ENCODE data around the gene DCST2.

DCST2 gene

GRCh38 chr1:155022136-155022926 lies 11.2 kb downstream of the DCST2 start:
- Histone ChIP-seq H3K27ac (ENCODE audit: low read depth, low read length) (no peak overlapping the region), H3K4me3 (ENCODE audit: low read depth, low read length) (no peak overlapping the region), H3K36me3 (ENCODE audit: control insufficient read depth, insufficient read depth, low read length) (no peaks in the 10 kb centered on the region), H3K4me1 (ENCODE audit: control insufficient read depth, insufficient read depth, low read length) (peaks cover 12% of the 10 kb centered on the region), H3K27me3 (ENCODE audit: control insufficient read depth, insufficient read depth, low read length) (no peaks in the 10 kb centered on the region), H3K9me3 (ENCODE audit: control insufficient read depth, insufficient read depth, low read depth, low read length) (no peaks in the 10 kb centered on the region), H3K9ac (ENCODE audit: low read length) (no peak overlapping the region)

- Histone ChIP-seq H3K27me3 (ENCODE audit: control insufficient read depth, insufficient read depth, low read length) (no peaks in the 10 kb centered on the region), H3K4me1 (ENCODE audit: control insufficient read depth, insufficient read depth, low read length) (peaks cover 12% of the 10 kb centered on the region), H3K9me3 (ENCODE audit: control insufficient read depth, insufficient read depth, low read depth, low read length) (no peaks in the 10 kb centered on the region), H3K27ac (ENCODE audit: low read depth, low read length) (no peak overlapping the region), H3K4me3 (ENCODE audit: low read depth, low read length) (no peak overlapping the region), H3K9ac (ENCODE audit: low read length) (no peak overlapping the region), H3K36me3 (ENCODE audit: control insufficient read depth, insufficient read depth, low read length) (peaks cover 17% of the 10 kb centered on the region)
Measured at GRCh38 chr1:155019377-155020245, 14.0 kb downstream of the DCST2 start.

GRCh38 chr1:155018617-155019348 lies 14.8 kb downstream of the DCST2 start:
- Histone ChIP-seq H3K9ac (ENCODE audit: low read length) (no peak overlapping the region), H3K36me3 (ENCODE audit: control insufficient read depth, insufficient read depth, low read length) (peaks cover 26% of the 10 kb centered on the region), H3K9me3 (ENCODE audit: control insufficient read depth, insufficient read depth, low read depth, low read length) (no peaks in the 10 kb centered on the region), H3K27ac (ENCODE audit: low read depth, low read length) (no peak overlapping the region), H3K4me1 (ENCODE audit: control insufficient read depth, insufficient read depth, low read length) (peaks cover 12% of the 10 kb centered on the region), H3K27me3 (ENCODE audit: control insufficient read depth, insufficient read depth, low read length) (no peaks in the 10 kb centered on the region), H3K4me3 (ENCODE audit: low read depth, low read length) (no peak overlapping the region)

- no peaks in the 10 kb centered on the region for H3K9me3 ChIP-seq (ENCODE audit: control insufficient read depth, insufficient read depth, low read depth, low read length)
- H3K27me3 ChIP-seq (ENCODE audit: control insufficient read depth, insufficient read depth, low read length) = no peaks in the 10 kb centered on the region
- H3K27ac ChIP-seq (ENCODE audit: low read depth, low read length) = no peak overlapping the region
- peak overlapping the region; percentile 62 for H3K4me3 ChIP-seq (ENCODE audit: low read depth, low read length)
- H3K9ac ChIP-seq (ENCODE audit: low read length) = peak overlapping the region; percentile 30
- H3K4me1 ChIP-seq (ENCODE audit: control insufficient read depth, insufficient read depth, low read length) = peaks cover 15% of the 10 kb centered on the region
- peaks cover 27% of the 10 kb centered on the region for H3K36me3 ChIP-seq (ENCODE audit: control insufficient read depth, insufficient read depth, low read length)
Measured at GRCh38 chr1:155017946-155018316, 15.7 kb downstream of the DCST2 start.

DNA sequence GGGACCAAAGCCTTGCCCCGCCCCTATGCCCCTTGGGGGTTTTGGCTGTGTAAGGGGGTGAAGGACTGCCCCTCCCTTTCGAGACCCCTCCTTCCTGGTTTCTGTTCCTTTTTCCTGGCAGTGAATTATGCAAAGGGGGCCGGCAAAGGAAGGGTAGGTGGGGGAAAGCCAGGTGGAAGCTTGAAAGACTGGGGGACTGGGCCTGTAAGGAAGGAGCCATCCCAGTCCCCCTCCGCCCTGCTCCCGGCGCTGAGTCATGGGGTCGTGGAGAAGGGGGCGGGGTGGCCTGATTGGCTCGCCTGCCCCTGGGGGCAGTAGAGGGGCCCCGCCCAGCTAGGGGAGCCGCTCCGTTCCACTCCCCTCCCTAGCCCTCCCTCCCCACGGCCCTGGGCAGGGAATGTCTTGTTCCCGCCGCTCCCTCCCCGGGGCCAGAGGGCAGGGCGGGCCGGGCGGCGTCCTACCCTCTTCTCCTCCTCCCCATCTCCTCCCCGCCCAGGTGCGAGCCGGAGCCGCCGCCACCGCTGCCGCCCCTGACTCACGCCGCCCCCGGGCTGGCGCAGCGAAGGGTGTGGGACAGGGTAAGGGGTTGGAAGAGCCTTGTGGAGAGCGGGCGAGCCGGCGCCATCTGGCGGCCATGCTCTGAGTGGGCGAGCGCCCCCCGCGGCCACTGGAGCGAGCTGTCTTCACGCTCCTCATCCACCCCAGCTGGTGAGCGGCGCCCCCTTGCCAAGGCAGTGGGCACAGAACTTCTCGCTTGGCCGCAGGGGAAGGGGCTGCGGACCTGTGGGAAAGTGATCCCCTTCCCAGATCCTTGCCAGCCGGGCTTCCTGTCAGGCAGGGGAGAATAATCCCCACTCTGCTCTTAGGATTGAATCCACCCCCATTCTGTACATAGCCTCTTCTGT lies 16.3 kb downstream of the DCST2 start:
- H3K4me3 ChIP-seq (ENCODE audit: low read depth, low read length) = peak overlapping the region; percentile 62
- no peaks in the 10 kb centered on the region for H3K27me3 ChIP-seq (ENCODE audit: control insufficient read depth, insufficient read depth, low read length)
- peak overlapping the region; percentile 47 for H3K9ac ChIP-seq (ENCODE audit: low read length)
- H3K27ac ChIP-seq (ENCODE audit: low read depth, low read length) = peak overlapping the region; percentile 75; the same call in 1 of the 2 replicates
- no peaks in the 10 kb centered on the region for H3K9me3 ChIP-seq (ENCODE audit: control insufficient read depth, insufficient read depth, low read depth, low read length)
- H3K36me3 ChIP-seq (ENCODE audit: control insufficient read depth, insufficient read depth, low read length) = peaks cover 27% of the 10 kb centered on the region
- peaks cover 21% of the 10 kb centered on the region for H3K4me1 ChIP-seq (ENCODE audit: control insufficient read depth, insufficient read depth, low read length)

GRCh38 chr1:155016231-155016831 lies 17.2 kb downstream of the DCST2 start:
- Histone ChIP-seq H3K4me3 (ENCODE audit: low read depth, low read length) (0 out of 2 replicates have a peak overlapping the region, but pooled peaks have one; percentile 62), H3K9me3 (ENCODE audit: control insufficient read depth, insufficient read depth, low read depth, low read length) (no peaks in the 10 kb centered on the region), H3K27ac (ENCODE audit: low read depth, low read length) (peak overlapping the region; percentile 75; the same call in 1 of the 2 replicates), H3K36me3 (ENCODE audit: control insufficient read depth, insufficient read depth, low read length) (peaks cover 27% of the 10 kb centered on the region), H3K27me3 (ENCODE audit: control insufficient read depth, insufficient read depth, low read length) (no peaks in the 10 kb centered on the region), H3K4me1 (ENCODE audit: control insufficient read depth, insufficient read depth, low read length) (peaks cover 30% of the 10 kb centered on the region), H3K9ac (ENCODE audit: low read length) (no peak overlapping the region)

- Histone ChIP-seq H3K27ac (ENCODE audit: low read depth, low read length) (no peak overlapping the region), H3K36me3 (ENCODE audit: control insufficient read depth, insufficient read depth, low read length) (peaks cover 27% of the 10 kb centered on the region), H3K27me3 (ENCODE audit: control insufficient read depth, insufficient read depth, low read length) (no peaks in the 10 kb centered on the region), H3K9me3 (ENCODE audit: control insufficient read depth, insufficient read depth, low read depth, low read length) (no peaks in the 10 kb centered on the region), H3K4me1 (ENCODE audit: control insufficient read depth, insufficient read depth, low read length) (peaks cover 30% of the 10 kb centered on the region), H3K4me3 (ENCODE audit: low read depth, low read length) (no peak overlapping the region), H3K9ac (ENCODE audit: low read length) (no peak overlapping the region)
Measured at GRCh38 chr1:155015527-155016230, 17.9 kb downstream of the DCST2 start.

GRCh38 chr1:155014709-155015508 lies 18.7 kb downstream of the DCST2 start:
- no peaks in the 10 kb centered on the region for H3K27me3 ChIP-seq (ENCODE audit: control insufficient read depth, insufficient read depth, low read length)
- peaks cover 33% of the 10 kb centered on the region for H3K4me1 ChIP-seq (ENCODE audit: control insufficient read depth, insufficient read depth, low read length)
- H3K4me3 ChIP-seq (ENCODE audit: low read depth, low read length) = no peak overlapping the region
- H3K27ac ChIP-seq (ENCODE audit: low read depth, low read length) = no peak overlapping the region
- no peak overlapping the region for H3K9ac ChIP-seq (ENCODE audit: low read length)
- H3K36me3 ChIP-seq (ENCODE audit: control insufficient read depth, insufficient read depth, low read length) = peaks cover 27% of the 10 kb centered on the region
- no peaks in the 10 kb centered on the region for H3K9me3 ChIP-seq (ENCODE audit: control insufficient read depth, insufficient read depth, low read depth, low read length)

DNA sequence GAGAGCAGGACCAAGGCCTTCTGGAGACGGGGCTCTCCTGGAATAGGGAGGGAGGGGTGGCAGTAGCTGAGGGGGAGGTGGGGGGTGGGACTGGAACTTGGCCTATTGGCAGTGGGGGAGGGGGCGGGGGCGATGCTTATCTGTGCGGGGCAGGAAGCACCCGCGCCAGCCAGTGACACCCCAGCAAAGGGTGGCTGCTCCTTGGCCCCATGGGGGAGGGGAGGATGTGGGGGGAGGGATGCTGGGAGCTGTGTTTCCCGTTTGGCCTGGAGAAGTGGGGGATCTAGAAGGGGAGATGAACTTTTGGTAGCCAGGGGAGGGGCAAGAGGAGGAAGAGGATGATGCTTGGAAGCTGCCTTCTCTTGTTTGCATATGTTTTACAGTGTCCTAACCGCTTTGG lies 19.9 kb downstream of the DCST2 start:
- H3K9me3 ChIP-seq (ENCODE audit: control insufficient read depth, insufficient read depth, low read depth, low read length) = no peaks in the 10 kb centered on the region
- H3K27ac ChIP-seq (ENCODE audit: low read depth, low read length) = no peak overlapping the region
- H3K4me3 ChIP-seq (ENCODE audit: low read depth, low read length) = no peak overlapping the region
- no peaks in the 10 kb centered on the region for H3K27me3 ChIP-seq (ENCODE audit: control insufficient read depth, insufficient read depth, low read length)
- H3K36me3 ChIP-seq (ENCODE audit: control insufficient read depth, insufficient read depth, low read length) = peaks cover 27% of the 10 kb centered on the region
- H3K9ac ChIP-seq (ENCODE audit: low read length) = no peak overlapping the region
- H3K4me1 ChIP-seq (ENCODE audit: control insufficient read depth, insufficient read depth, low read length) = peaks cover 38% of the 10 kb centered on the region
